GM15510 (cell line): Measurements from ENCODE around the gene RAD54L.
A peak's percentile ranks its signal among the peaks of the same experiment; 100 is the strongest.

Experiments used
- POLR2A ChIP-seq: IDR thresholded peaks from 3 replicates; pipeline ENCODE4 v1.6.1; 2011; ENCODE audit warnings: borderline replicate concordance; ENCODE audit not compliant: insufficient read length; ENCODE audit errors: extremely low read depth

The RAD54L gene

GRCh38 chr1:46302641-46303037 is 55.1 kb downstream of the RAD54L start:
- no peak for TF ChIP-seq POLR2A

- TF ChIP-seq POLR2A, result peak; percentile 79
These were observed 55.7 kb downstream of the RAD54L start, which contains the start of the genes LRRC41 and UQCRH for GRCh38 chr1:46303038-46303871. LRRC41 (minus strand) TSS chr1:46303616; CDS start chr1:46303322, 294 bp downstream. UQCRH (plus strand) TSS chr1:46303698; CDS start chr1:46303767, 69 bp downstream.

DNA sequence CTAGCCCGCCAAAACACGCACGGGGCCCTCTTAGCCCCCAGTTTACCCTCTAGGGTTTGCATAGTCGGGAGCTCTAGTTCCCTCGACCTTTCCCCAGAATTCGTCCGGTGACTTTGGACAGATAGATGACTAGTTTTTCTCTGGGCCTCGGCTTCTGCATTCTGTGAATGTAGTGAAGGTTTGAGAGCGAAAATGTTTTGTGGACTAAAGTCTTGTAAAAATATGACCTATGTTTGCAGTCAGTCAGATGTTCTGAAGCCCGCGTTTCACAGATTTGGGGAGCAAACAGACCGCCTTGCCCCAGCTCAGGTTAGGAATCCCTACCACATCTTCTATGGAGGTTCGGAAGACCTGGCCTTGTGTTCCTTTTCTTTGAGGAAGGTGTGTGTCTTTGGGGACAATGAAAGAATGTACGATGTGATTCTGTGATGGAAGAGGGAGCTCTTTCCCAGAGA is 56.3 kb downstream of the RAD54L start:
- TF ChIP-seq POLR2A, result no peak

DNA sequence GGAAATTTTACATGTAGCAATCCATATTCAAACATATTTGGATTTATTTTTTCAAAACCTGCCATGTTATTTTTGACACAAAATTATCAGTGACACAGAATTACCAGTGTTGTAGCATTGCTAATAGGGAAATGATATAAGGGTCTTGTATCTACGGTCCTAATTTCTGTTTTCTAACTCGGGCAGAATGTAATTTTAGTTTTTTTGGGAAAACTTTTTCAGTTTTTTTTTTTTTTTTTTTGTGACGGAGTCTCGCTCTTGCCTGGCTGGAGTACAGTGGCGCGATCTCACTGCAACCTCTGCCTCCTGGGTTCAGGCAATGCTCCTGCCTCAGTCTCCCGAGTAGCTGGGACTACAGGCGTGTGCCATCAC is 58.6 kb downstream of the RAD54L start:
- TF ChIP-seq POLR2A, result no peak

DNA sequence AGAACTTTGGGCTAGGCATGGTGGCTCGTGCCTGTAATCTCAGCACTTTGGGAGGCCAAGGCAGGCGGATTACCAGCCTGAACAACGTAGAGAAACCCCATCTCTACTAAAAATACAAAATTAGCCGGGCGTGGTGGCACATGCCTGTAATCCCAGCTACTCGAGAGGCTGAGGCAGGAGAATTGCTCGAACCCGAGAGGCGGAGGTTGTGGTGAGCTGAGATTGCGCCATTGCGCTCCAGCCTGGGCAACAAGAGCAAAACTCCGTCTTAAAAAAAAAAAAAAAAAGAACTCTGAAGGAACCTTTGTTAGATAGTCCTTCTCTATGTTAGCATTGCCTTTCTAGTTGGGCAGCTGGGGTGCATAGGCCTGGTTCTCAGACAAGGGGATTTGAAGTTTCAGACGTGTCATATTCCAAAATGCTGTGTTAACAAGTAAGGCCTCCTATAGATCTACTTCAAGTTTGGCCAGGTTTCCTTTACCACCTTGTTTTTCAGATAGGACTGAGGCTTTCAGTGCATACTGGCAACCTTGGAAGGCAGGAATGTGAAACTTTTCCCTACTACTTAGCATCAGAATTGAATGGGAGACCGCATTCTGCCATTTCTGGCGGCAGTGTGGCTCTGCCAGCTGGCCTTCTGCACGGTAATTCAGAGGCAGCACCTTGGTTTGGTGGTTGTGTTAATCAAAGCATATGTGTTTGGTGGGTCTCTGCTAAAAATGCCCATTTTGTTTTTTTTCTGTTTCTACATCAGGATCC is 62.0 kb downstream of the RAD54L start:
- TF ChIP-seq POLR2A, result no peak

- TF ChIP-seq POLR2A, result no peak
These were observed 62.8 kb downstream of the RAD54L start for GRCh38 chr1:46310321-46310720.

- no peak for TF ChIP-seq POLR2A
These were observed 68.3 kb downstream of the RAD54L start for GRCh38 chr1:46315669-46316403.

DNA sequence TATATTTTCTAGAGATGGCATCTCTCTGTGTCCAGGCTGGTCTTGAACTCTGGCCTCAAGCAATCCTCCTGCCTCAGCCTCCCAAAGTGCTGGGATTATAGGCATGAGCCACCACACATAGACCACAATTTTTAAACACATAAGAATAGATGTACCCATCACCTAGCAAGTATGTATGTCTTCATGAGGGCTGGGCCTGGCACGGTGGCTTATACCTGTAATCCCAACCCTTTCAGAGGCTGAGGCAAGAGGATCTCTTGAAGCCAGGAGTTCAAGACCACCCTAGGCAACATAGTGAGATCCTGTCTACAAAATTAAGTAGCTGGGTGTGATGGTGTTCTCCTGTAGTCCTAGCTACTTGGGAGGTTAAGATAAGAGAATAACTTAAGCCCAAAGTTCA is 69.8 kb downstream of the RAD54L start:
- TF ChIP-seq POLR2A, result no peak
